Measurements from ENCODE around the gene SOX10. TPM values are rescaled to one million over a fixed set of nuclear protein-coding genes. Genes with fewer than 3 reads are reported as not detected.

The SOX10 gene
- polyA plus RNA-seq, 1 donor from 2014 or later, result not detected

DNA sequence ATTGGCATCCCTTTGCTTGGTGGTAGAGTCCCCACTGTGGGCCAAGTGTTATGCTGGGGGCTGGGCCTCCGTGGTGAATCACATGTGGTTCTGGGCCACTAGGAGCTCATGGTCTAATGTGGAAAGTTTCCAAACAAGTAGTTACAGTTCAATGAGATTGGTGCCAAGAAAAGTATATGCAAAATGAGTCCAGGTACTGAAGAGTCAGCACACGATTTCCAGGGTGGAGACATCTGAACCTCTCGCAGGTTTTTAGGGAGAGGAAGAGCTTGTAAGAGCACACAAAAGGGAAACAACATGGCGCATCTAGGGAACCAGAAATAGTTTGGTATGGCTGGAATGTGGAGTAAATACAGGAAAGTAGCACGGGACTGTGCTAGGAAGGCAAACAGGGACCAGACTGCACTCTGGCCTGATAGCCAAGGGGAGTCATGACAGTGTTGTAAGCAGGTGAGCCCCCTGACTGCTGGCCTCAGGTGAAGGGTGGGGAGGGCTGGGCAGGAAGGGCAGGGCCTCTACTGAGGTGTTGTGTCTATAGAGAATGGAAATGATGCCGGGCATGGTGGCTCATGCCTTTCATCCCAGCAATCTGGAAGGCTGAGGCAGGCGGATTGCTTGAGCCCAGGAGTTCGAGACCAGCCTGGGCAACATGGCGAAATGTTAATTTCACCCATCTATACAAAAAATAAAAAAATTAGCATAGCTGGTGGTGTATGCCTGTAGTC, 18.3 kb downstream of the SOX10 start:
- Histone ChIP-seq H3K9me2 (ENCODE audit: insufficient read depth, low read length) (no peaks in the 10 kb centered on the region), H3F3A (ENCODE audit: insufficient read depth, low read length, poor library complexity, severe bottlenecking) (no peaks in the 10 kb centered on the region), H3K9me3 (ENCODE audit: low read length) (no peaks in the 10 kb centered on the region), H2AFZ (ENCODE audit: low read depth, low read length) (no peak overlapping the region), H3K9ac (ENCODE audit: low read length) (no peak overlapping the region), H4K20me1 (ENCODE audit: insufficient read depth) (no peaks in the 10 kb centered on the region), H3K79me2 (replicated peaks; ENCODE audit: insufficient read depth, low read length) (peaks cover 5% of the 10 kb centered on the region), H3K27ac (ENCODE audit: low read length) (no peak overlapping the region), H3K4me3 (ENCODE audit: low read length) (no peak overlapping the region), H3K4me2 (ENCODE audit: low read length) (no peak overlapping the region), H3K27me3 (ENCODE audit: insufficient read depth, low read depth, low read length) (no peaks in the 10 kb centered on the region), H3K36me3 (ENCODE audit: insufficient read depth, low read length) (peaks cover 2% of the 10 kb centered on the region)
- TF ChIP-seq CTCF (IDR thresholded peaks at IDR 0.05; ENCODE audit: poor library complexity, severe bottlenecking) (no peak), EZH2 (IDR thresholded peaks at IDR 0.05; ENCODE audit: borderline replicate concordance, insufficient read depth, low read length, poor library complexity, severe bottlenecking) (no peak), POLR2AphosphoS5 (IDR thresholded peaks at IDR 0.05) (no peak), TAF1 (IDR thresholded peaks at IDR 0.05; ENCODE audit: low read depth) (no peak), SMC3 (conservative IDR thresholded peaks at IDR 0.05; ENCODE audit: poor library complexity) (no peak), MXI1 (conservative IDR thresholded peaks at IDR 0.05; ENCODE audit: poor library complexity, severe bottlenecking) (no peak), EP300 (conservative IDR thresholded peaks at IDR 0.05; ENCODE audit: poor library complexity, severe bottlenecking) (no peak), RAD21 (conservative IDR thresholded peaks at IDR 0.05) (no peak)
- TF ChIP-seq, protein P1, sequence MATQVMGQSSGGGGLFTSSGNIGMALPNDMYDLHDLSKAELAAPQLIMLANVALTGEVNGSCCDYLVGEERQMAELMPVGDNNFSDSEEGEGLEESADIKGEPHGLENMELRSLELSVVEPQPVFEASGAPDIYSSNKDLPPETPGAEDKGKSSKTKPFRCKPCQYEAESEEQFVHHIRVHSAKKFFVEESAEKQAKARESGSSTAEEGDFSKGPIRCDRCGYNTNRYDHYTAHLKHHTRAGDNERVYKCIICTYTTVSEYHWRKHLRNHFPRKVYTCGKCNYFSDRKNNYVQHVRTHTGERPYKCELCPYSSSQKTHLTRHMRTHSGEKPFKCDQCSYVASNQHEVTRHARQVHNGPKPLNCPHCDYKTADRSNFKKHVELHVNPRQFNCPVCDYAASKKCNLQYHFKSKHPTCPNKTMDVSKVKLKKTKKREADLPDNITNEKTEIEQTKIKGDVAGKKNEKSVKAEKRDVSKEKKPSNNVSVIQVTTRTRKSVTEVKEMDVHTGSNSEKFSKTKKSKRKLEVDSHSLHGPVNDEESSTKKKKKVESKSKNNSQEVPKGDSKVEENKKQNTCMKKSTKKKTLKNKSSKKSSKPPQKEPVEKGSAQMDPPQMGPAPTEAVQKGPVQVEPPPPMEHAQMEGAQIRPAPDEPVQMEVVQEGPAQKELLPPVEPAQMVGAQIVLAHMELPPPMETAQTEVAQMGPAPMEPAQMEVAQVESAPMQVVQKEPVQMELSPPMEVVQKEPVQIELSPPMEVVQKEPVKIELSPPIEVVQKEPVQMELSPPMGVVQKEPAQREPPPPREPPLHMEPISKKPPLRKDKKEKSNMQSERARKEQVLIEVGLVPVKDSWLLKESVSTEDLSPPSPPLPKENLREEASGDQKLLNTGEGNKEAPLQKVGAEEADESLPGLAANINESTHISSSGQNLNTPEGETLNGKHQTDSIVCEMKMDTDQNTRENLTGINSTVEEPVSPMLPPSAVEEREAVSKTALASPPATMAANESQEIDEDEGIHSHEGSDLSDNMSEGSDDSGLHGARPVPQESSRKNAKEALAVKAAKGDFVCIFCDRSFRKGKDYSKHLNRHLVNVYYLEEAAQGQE (IDR thresholded peaks at IDR 0.05; ENCODE audit: borderline replicate concordance), result no peak

- no peak overlapping the region for H3K27ac ChIP-seq (ENCODE audit: low read length)
- TF ChIP-seq, protein P1 (IDR thresholded peaks at IDR 0.05; ENCODE audit: borderline replicate concordance), result no peak
- TF ChIP-seq TAF1 (IDR thresholded peaks at IDR 0.05; ENCODE audit: low read depth) (no peak), SMC3 (conservative IDR thresholded peaks at IDR 0.05; ENCODE audit: poor library complexity) (no peak), POLR2AphosphoS5 (IDR thresholded peaks at IDR 0.05) (no peak), CTCF (IDR thresholded peaks at IDR 0.05; ENCODE audit: poor library complexity, severe bottlenecking) (no peak), MXI1 (conservative IDR thresholded peaks at IDR 0.05; ENCODE audit: poor library complexity, severe bottlenecking) (no peak), EZH2 (IDR thresholded peaks at IDR 0.05; ENCODE audit: borderline replicate concordance, insufficient read depth, low read length, poor library complexity, severe bottlenecking) (no peak), EP300 (conservative IDR thresholded peaks at IDR 0.05; ENCODE audit: poor library complexity, severe bottlenecking) (no peak), RAD21 (conservative IDR thresholded peaks at IDR 0.05) (no peak)
- no peaks in the 10 kb centered on the region for H4K20me1 ChIP-seq (ENCODE audit: insufficient read depth)
- H3K4me2 ChIP-seq (ENCODE audit: low read length), result no peak overlapping the region
- peaks cover 5% of the 10 kb centered on the region for H3K79me2 ChIP-seq (replicated peaks; ENCODE audit: insufficient read depth, low read length)
- H3F3A ChIP-seq (ENCODE audit: insufficient read depth, low read length, poor library complexity, severe bottlenecking), result no peaks in the 10 kb centered on the region
- H3K27me3 ChIP-seq (ENCODE audit: insufficient read depth, low read depth, low read length), result no peaks in the 10 kb centered on the region
- H3K9me3 ChIP-seq (ENCODE audit: low read length), result no peaks in the 10 kb centered on the region
- H3K4me3 ChIP-seq (ENCODE audit: low read length), result no peak overlapping the region
- no peak overlapping the region for H3K9ac ChIP-seq (ENCODE audit: low read length)
- H3K9me2 ChIP-seq (ENCODE audit: insufficient read depth, low read length), result no peaks in the 10 kb centered on the region
- H3K36me3 ChIP-seq (ENCODE audit: insufficient read depth, low read length), result peaks cover 10% of the 10 kb centered on the region
- no peak overlapping the region for H2AFZ ChIP-seq (ENCODE audit: low read depth, low read length)
Measured at GRCh38 chr22:37961062-37961461, 23.3 kb downstream of the SOX10 start.

Measured in neural cell (in vitro differentiated cells).